Activated CD4-positive, alpha-beta T cell treated with anti-CD3 and anti-CD28 coated beads, Interleukin-2, amount 50 U/mL, for 48 hours (primary cell): ENCODE data around the gene SLC48A1.

Source experiments
- DNase-seq, 2 experiments: peaks; one replicate each; pipeline ENCODE4 v3.0.0-alpha.2; 2020

The SLC48A1 gene

DNA sequence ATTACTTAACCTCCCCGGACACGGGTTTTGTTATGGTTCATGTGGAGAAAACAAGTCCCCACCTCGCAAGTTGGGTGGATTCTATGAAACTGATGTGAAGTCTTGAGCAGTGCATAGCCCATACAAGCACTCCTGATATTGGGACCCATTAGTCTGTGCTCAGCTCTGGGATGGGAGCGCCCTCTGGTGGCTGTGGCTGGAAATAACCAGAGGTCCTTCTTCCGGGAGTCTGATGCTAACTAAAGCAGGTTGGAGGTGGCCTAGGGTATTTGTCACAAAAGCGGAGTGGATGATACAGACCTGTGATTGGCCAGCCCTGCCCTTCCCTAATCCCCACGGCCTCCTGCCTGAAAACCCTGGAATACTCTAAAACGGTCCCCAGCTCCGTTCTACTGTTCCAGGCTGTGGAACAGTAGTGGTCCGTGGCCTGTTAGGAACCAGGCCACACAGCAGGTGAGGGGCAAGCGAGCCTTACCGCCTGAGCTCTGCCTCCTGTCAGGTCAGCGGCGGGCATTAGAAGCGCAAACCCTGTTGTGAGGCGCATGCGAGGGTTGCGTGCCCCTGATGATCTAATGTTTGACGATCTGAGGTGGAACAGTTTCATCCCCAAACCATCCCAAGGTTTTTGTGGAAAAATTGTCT is 6.4 kb downstream of the SLC48A1 start:
- peak; percentile 96 for DNase-seq

DNA sequence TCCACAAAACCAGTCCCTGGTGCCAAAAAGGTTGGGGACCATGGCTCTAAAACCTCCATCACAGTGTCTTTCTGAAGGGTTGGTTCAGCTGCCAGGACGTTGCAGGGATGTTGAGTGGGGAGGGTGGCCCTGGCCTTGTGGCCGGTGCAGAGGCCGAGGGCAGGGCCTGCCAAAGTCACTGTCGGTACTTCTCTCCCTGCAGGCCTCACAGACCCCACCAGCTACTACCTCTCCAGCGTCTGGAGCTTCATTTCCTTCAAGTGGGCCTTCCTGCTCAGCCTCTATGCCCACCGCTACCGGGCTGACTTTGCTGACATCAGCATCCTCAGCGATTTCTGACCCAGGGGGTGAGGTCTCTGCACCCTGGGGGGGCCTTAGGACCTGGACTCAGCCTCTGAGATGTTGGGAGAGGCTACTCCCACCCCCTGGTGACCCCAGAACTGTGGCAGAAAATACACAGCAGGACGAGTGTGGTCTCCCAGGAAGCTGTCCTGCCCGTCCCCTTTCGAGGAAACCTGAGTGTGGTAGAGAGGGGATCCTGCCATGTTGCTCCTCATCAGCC is 7.0 kb downstream of the SLC48A1 start:
- DNase-seq = no peak

DNA sequence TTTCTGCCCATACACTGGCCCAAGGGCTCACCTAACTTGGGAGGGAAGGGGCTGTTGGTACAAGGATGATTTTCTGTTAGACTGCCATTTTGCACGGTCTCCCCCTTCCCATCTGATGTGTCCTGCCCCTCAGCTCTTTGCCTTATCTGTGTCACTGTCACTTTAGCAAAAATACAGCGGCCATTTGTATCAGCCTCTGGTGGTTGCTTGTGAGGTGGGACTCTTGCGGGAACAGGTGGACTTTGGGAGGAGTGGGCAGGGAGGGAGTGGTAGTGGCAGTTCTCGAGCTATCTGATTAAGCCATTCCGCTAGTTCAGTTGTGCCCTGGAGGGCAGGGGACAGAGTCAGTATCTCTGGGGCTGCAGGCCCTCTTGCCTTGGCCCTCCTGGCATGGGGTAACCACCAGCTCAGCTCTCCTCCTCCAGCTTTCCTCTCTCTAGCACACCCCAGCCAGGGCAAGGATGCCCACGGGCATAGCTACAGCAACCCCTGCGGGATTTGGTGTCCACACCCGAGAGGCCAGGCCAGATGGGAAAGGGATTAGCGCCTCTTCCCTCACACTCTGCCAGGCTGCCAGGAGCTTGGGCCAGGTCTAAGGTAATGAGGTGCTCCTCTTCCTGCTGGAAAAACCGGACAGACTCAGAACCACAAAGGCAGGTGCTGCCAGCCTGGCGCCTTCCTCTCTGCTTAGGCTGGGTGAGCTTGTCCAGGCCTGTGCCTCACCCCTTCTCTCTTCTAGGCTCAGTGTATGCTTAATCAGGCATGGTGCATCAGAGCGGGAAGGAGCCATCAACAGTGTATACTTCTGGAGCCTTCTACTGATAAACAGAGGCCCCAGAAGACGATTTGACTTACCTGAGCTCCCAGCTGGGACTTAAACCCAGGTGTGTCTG is 8.7 kb downstream of the SLC48A1 start:
- no peak for DNase-seq

DNA sequence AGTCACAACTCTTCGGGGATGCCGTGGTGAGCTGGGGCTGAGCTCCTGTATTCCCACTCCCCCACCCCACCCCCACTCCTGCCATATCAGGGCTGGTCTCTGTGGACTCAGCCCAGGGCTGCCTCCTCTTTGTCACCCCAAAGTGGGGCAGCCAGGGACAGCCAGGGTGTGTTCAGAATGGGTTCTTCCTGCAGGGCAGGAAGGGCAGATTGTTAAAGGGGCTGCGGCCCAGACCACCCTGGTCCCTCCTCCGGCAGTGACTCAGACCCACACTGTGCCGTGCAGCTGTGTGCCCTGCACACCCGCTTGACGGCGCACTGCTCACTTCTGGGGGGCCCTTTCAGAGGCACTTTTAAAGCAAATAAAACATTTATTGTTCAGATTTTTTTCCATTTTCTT is 9.3 kb downstream of the SLC48A1 start:
- no peak for DNase-seq

DNA sequence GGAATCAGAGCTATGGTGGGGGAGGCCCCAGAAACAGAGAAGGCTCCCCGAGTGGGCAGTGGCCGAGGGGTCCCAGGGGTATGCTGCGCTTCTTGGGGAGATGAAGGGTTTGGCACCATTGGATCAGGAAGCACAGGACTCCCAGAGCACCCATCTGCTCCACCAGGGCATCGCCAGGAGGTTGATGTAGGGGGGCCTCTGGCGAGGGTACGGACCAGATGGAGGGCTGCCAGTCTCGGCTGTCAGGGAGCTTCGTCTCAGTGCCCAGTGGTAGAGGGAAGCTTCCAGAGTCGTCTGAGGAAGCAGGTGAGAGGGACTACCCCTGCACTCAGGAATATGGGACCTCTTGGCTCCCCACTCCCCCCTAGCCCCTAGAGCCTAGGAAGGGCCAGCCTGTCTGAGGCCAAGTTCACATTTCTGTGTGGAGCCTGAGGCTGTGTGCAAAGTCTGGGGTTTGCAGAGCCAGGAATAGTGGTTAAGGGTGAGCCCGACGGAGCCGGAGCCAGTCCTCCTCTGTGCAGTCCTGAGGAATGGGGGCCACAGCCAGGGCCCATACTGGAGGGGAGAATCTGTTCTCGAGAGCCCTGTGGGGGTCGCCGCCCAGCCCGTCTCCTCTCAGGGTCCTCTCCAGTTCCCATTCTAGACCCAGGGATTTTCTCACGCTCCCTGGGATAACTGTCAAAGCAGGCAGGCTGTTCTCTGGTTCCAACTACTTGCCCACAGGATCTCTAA is 10.2 kb downstream of the SLC48A1 start:
- DNase-seq = no peak

DNA sequence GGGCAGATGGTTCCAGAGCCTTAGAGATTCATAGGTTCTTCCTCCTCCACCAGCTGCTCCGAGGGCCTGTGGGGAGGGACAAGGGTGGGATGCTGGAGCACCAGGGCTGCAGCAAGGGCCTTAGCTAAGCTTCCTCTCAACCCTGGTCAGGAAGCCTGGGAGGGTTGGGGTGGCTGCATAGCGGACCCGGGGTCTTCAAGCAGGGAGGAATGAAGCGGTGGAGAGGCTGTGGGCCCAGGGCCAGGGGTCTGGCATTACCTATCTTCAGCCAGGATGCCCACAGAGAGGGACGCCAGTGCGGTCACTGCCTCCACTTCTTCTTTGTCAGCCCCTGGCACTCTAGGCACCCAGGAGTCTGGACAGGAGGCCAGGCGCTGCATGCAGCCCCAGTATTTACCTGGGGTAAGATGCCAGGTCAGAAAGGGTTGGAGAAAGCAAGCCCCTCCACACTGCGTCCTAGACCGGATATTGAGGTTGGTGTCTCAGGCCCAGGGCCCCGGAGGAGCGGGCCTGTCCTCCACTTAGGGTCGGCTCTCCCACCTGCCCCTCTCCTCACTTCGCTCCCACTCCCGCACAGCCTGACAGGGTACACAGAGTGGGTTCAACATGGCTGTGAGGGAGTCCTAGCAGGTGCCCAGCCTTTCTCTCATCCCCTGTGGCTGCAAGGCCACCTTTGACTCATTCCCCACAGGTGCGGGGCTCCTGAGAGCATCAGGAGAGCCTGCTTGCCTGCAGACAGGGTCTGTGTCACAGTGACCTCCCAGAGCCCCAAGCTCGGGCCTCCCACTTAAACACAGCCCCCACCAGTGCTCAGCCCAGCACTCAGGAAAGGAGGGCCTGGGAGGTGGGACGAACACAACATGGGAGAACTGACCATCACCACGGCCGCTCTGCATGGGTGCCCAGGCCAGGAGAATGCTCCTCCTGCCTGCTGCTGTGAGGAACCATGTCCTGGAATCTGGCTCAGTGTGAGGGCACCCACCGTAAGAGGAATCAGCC is 11.1 kb downstream of the SLC48A1 start:
- no peak for DNase-seq

DNA sequence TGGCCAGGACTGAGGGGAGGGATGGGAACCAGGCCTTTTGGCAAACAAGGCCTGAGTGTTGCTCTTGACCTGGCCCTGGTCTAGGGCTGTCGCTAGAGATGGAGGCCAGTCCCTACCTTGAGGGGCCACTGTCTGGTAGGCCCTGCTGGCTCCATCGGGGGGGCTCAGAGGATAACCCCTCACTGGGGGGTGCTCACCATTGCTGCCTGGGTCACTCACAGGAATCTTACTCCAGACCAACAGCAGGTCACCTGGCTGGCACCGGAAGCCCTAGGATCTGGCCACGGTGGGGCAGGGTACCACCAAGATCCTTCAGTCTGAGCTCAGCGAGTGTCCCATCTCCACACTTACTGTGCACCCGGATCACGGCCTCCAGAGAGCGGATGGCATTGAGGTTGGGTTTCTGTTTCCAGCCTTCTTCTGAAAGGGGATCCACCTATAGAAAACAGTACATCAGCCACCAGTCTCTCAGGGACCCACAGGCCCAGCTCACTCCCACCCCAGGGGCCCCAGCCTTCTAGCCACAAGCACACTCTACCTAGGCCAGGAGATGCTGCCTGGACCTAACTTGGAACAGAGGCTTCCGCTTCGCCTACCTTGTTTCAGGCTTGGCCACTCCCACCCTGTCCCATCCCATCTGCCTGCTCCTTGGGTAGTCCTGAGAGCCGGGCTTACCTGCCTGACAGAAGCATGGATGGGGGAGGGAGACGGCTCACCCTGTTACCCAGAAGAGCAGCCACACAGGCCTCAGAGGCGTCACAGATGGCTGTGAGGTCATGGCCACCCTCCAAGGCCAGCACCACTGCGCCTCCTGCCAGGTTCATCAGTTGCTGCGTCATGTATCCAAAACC is 12.2 kb downstream of the SLC48A1 start:
- no peak for DNase-seq

DNA sequence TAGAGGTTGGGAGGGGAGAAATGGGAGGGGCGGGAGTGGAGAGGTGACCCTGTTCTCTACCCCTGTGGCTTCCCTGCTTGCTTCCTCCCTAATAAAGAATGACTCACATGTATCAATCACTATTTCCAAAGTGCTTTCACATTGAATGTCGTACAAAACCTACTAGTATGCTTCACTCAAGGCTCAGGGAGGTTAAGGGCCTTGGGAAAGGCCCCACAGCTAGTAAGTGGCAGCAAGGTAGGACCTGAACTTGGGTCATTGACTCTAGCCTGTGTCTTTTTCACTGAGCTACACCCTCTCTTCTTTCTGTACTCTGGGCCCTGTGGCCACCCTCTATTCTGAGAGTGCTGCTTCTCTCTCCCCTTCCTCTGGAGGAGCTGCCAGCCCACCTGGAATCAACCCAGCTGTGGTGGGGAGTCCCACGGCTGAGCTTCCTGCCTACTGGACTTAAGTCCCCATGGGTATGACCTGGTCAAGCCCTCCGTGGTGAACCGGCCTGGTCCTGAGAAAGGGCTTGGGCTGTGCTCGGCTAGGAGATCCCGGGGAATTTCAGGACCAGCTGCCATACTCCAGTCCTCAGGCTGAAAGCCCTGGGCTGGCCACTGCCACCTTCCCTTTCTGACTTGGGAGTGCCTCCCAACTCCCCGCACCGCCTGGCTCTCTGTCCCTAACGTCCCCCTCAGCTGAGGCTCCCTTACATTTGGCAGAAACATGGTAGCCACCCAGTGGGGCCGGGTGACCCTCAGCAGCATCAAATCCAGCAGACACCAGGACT is 13.0 kb downstream of the SLC48A1 start:
- DNase-seq = no peak

DNA sequence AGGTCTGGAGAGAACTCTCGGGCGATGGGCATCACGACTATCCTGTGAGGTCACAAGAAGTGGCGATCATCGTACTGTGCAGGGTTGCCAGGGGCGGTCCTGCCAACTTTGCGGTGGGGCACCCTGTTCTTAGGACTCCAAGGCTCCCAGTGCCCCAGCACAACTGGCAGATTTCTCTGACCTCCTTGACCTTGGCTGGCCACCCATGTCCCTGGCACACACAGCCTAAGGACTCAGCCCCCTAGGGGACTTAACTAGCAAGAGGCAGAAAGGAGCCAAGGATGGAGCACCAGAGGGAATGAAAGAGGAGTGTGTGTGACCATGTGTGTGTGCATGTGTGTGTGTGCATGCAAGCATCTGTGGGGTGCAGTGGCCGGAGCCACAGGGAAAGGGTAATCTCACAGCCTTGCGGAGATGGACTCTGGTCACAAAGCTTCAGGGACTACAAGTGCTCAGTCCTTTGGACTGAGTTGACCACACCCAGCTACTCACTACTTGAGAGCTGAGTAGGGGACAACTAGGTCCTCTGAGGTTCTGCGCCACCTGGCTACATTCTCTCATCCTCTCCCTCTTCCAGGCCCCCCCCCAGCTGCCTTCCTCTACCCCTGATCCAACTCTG is 13.7 kb downstream of the SLC48A1 start:
- DNase-seq = no peak

DNA sequence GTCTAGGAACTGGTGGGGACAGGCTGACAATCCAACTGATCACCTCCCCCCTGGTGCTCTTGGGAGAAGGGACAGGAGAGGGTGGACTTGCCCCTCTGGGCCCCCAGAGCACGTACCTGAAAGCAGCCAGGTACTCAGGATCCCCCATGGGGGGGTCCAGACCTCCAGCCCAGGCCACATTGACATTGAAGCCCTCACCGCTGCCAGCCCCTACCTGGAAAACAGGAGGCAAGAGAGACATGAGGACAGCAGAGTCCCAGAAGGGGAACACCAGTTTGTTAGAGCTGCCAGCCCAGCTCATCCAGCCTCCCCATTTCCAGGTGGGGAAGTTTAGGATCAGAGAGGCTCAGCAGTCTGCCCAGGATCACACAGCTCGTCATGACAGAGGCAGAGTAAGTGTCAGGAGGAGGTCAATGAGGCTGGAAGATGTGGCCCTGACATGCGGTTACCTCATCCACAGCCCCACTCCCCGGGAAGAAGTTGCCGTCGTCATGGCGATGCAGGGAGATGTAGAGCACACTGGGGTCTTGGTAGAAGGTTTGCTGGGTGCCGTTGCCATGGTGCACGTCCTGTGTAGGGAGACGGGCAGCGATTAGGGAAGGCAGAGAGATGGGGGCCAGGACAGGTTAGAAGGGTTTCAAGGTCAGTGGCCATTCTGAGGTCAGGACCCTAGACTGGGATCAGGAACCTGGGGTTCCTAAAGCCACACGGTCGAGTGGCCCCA is 14.7 kb downstream of the SLC48A1 start:
- DNase-seq = no peak

DNA sequence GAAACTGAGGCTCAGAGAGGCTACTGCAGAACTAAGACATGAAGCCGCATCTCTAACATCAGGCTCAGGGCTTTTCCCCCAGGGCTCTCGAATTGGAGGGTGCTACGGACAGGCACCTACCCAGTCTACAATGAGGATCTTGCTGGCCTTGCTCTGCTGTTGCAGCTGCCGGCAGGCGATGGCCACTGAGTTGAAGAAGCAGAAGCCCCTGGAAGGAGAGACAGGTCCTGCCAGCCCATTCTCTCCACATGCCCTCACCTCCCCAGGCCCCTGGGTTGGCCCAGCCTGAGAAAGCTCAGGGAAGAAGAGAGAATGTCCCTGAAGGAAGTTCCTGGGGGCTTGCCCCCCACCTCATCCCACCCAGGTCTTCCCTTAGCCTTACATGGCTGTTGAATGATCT is 16.1 kb downstream of the SLC48A1 start:
- no peak for DNase-seq

DNA sequence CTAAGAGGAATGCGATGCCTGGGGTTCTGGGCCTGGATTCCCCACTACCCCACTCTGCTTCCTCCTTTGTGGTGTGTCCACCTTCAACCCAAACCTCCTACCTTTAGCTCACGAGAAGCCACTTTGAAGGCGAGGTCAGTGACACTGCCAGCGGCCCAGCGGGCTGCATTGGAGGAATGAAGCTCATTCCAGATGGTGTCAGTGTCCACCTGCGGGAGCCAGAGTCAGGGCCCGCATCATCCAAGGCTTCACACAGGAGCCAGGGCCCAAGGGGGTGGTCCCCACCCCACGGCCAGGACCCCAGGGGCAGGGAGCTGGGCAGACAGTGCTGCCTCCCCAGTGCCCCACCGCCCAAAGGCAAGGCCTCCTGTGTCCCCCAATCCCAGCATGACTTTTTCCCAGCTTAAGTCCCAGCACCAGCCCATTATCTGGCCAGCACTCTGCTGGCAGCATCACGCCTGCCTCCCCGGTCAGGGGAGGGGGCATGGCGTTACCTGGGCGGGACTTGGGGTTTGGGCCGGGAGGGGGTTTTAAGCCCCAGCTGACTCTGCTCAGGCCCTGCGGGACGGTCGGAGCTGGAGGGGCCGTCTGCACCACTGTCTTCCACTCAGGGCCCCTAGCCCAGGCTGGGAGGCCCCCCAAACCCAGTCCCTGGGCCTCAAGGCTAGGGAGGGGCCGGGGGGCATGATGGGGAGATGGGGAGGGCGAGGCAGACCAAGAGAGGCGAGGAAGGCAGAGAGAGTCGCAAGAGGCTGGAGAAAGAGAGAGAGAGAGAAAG is 16.9 kb downstream of the SLC48A1 start:
- no peak for DNase-seq

DNA sequence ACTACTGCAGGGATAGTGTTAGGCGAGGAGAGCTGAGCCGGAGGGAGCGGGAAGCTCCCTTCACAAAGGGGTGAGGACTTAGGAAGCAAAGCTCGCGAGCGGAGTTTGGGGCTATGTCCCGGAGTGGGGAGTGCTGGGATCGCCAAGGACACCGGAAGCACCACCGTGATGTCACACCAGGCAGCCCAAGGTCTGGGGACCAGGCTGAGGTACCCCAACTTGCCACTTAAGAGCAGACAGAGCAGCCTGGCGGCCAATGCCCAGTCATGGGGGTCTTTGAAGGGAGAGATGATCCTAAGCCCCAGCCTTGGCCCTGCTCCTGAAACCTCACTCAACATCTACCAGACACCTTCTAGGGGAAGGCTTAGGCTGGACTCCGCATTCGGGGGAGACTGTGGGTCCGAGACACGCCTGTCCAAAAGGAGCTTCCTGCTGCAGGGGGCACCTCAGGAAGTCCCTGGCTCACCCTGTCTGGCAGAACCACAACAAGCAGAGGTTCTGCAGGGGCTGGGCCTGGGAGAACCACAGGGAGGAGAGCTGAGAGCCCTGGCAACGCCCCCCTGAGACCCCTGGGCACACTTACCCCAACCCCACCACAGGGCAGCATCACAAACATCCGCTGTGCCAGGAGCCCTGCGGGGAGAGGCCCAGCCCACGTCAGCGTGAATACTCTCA is 17.8 kb downstream of the SLC48A1 start:
- no peak for DNase-seq

DNA sequence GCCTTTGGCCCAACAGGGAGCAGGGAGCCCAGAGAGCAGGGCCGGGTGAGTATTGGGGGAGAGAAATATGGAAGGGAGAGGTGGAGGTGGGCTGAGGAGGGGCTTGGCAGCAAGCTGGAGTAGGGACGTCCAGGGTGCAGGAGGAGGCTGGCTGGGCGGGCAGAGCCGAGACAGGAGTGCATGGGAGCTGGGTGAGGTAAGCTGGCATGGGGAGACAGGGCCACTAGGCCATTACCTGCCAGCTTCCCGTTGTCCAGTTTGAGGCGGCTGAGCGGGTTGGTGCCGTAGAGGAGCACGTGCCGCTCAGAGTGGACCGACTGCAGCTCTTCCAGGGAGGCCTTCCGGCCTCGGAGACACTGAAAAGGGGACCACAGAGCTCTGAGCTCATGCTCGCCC is 18.3 kb downstream of the SLC48A1 start:
- no peak for DNase-seq

DNA sequence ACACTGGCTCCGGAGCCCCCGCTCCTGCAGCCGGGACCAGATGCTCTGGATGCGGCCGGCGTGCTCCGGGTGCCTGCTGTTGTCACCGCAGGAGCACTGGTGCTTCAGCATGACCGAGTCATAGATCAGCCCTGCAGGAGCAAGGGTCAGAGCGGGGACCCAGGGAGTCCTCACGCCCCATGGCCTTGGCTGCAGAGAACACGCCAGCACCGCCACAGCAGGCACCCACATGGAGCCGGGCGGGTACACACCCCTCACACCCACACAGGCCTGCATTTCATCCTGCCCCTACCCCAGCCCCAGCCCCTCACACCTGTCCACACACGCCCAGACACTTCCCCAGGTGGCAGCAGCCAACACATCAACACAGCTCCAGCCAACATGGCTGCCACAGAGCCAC is 18.8 kb downstream of the SLC48A1 start:
- DNase-seq = no peak

DNA sequence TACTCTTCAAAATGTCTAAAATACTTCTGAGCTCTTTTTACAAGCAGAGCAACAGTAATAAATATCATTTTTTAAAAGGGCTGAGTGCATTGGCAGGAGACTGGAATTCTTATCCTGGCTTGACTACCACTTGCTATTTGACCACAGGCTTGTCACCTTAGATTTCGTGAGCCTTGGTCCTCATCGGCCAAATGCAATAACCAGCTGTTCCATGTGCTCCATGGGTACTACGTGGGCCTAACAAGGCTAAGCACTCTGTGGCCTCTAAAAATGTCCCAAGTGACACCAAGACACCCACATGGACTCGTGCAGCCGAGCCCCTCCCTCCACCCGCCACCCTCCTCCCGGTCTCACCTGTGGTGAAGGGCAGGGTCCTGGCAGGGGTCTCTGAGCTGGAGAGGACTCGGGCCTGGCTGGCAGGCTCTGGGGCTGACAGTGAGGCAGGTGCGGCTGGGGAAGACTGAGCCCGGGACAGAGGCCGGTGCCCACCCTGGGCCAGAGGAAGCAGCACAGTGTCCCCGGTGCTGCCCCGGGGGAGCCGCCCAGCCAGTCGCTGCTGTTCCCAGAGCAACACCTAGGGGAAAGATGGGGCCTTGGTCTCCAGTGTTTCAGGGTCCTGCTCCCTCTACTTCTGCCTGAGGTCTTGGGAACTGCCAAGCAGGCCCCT is 20.1 kb downstream of the SLC48A1 start:
- no peak for DNase-seq

DNA sequence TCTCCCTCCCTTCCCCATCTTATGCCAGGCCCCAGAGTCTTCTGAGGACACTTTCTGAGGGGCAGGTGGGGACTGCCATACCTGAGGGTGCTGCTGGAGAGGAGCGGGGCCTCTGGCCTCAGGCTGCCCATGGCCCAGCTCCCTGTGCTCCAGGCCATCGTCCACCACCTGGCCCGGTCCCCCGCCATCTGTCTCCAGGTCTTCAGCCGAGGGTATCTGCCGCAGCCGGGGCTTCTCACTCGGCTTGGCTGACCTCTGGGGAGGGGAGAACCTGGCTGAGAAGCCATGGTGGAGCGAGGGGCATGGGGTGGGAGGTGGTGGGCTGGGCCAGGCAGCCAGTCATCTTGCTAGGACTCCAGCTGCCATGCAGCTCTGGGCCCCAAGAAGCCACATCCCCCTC is 21.6 kb downstream of the SLC48A1 start:
- no peak for DNase-seq
